Neural cell (in vitro differentiated cells): ENCODE results near the gene OSBPL1A.

Experiments used
- EP300 ChIP-seq: fragments of 450-650 bp; conservative IDR thresholded peaks from 2 replicates; pipeline ENCODE4 v1.6.1; 2014; ENCODE audit warnings: antibody characterized with exemption, mild to moderate bottlenecking, moderate library complexity; ENCODE audit not compliant: poor library complexity, severe bottlenecking
- EZH2 ChIP-seq: fragments of 200-600, 300-800 bp; shearing (Covaris generic), sonication (generic); IDR thresholded peaks from 2 replicates; pipeline ENCODE4 v1.6.1; 2014; ENCODE audit warnings: antibody characterized with exemption, low read length, borderline replicate concordance, mild to moderate bottlenecking; ENCODE audit not compliant: insufficient read depth, poor library complexity, severe bottlenecking
- POLR2AphosphoS5 ChIP-seq: IDR thresholded peaks from 2 replicates; pipeline ENCODE4 v1.6.1; 2012
- RAD21 ChIP-seq: fragments of 450-650 bp; conservative IDR thresholded peaks from 2 replicates; pipeline ENCODE4 v1.6.1; 2014; ENCODE audit warnings: antibody characterized with exemption, mild to moderate bottlenecking, moderate library complexity
- SMC3 ChIP-seq: fragments of 450-650 bp; conservative IDR thresholded peaks from 2 replicates; pipeline ENCODE4 v1.6.1; 2014; ENCODE audit warnings: antibody characterized with exemption, mild to moderate bottlenecking, moderate library complexity; ENCODE audit not compliant: poor library complexity
- TAF1 ChIP-seq: IDR thresholded peaks from 2 replicates; pipeline ENCODE4 v1.6.1; 2012; ENCODE audit warnings: low read depth
- TF ChIP-seq, protein P1 (sequence below): fragments of 450-650 bp; IDR thresholded peaks from 2 replicates; pipeline ENCODE4 v1.5.1; 2014; ENCODE audit warnings: antibody characterized with exemption, mild to moderate bottlenecking, moderate library complexity; ENCODE audit not compliant: poor library complexity, severe bottlenecking
- TF ChIP-seq, protein P2 (sequence below): IDR thresholded peaks from 2 replicates; pipeline ENCODE4 v1.6.1; 2012; ENCODE audit warnings: borderline replicate concordance

DNA sequence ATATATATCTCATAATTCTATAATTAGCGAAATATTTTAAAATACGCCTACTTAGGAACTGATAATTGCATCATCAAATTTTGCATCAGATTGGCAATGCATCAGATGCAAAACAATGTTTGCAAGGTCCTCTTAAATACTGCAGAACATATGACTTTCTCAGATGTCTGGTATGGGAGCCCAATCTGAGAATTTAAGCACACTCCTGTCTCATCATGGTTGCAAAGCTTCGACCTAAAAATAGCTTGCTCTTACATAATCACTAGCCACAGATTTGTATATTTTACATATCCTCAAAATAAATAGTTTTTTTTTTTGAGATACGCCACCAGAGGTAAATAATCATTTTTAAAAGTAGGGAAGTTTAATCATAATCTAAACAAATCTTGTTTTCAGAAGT lies 135.5 kb downstream of the OSBPL1A start:
- TF ChIP-seq, protein P1, sequence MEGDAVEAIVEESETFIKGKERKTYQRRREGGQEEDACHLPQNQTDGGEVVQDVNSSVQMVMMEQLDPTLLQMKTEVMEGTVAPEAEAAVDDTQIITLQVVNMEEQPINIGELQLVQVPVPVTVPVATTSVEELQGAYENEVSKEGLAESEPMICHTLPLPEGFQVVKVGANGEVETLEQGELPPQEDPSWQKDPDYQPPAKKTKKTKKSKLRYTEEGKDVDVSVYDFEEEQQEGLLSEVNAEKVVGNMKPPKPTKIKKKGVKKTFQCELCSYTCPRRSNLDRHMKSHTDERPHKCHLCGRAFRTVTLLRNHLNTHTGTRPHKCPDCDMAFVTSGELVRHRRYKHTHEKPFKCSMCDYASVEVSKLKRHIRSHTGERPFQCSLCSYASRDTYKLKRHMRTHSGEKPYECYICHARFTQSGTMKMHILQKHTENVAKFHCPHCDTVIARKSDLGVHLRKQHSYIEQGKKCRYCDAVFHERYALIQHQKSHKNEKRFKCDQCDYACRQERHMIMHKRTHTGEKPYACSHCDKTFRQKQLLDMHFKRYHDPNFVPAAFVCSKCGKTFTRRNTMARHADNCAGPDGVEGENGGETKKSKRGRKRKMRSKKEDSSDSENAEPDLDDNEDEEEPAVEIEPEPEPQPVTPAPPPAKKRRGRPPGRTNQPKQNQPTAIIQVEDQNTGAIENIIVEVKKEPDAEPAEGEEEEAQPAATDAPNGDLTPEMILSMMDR = no peak
- no peak for TF ChIP-seq POLR2AphosphoS5
- TF ChIP-seq EZH2 = no peak
- no peak for TF ChIP-seq RAD21
- no peak for TF ChIP-seq EP300
- no peak for TF ChIP-seq TAF1
- TF ChIP-seq SMC3 = no peak
- TF ChIP-seq, protein P2, sequence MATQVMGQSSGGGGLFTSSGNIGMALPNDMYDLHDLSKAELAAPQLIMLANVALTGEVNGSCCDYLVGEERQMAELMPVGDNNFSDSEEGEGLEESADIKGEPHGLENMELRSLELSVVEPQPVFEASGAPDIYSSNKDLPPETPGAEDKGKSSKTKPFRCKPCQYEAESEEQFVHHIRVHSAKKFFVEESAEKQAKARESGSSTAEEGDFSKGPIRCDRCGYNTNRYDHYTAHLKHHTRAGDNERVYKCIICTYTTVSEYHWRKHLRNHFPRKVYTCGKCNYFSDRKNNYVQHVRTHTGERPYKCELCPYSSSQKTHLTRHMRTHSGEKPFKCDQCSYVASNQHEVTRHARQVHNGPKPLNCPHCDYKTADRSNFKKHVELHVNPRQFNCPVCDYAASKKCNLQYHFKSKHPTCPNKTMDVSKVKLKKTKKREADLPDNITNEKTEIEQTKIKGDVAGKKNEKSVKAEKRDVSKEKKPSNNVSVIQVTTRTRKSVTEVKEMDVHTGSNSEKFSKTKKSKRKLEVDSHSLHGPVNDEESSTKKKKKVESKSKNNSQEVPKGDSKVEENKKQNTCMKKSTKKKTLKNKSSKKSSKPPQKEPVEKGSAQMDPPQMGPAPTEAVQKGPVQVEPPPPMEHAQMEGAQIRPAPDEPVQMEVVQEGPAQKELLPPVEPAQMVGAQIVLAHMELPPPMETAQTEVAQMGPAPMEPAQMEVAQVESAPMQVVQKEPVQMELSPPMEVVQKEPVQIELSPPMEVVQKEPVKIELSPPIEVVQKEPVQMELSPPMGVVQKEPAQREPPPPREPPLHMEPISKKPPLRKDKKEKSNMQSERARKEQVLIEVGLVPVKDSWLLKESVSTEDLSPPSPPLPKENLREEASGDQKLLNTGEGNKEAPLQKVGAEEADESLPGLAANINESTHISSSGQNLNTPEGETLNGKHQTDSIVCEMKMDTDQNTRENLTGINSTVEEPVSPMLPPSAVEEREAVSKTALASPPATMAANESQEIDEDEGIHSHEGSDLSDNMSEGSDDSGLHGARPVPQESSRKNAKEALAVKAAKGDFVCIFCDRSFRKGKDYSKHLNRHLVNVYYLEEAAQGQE = no peak
